Panc1 (cell line): Measurements from ENCODE around the gene CRCP.

Experiments
- SIN3A ChIP-seq: IDR thresholded peaks from 2 replicates; pipeline ENCODE4 v1.6.1; 2012; ENCODE audit warnings: low read depth, mild to moderate bottlenecking, low read length, moderate library complexity, borderline replicate concordance; ENCODE audit not compliant: insufficient read depth
- TF ChIP-seq, protein P1 (sequence below): fragments of 450-650 bp; IDR thresholded peaks from 2 replicates; pipeline ENCODE4 v1.5.1; 2017; ENCODE audit warnings: mild to moderate bottlenecking
- TF ChIP-seq, protein P2 (sequence below), 2 experiments: IDR thresholded peaks; 2 replicates each; pipeline ENCODE4 v1.6.1; 2011 to 2012; ENCODE audit warnings: low read depth in 2 of 2, control low read depth in 1 of 2, low read length in 1 of 2, mild to moderate bottlenecking in 1 of 2, moderate library complexity in 1 of 2; ENCODE audit not compliant: insufficient read depth in 1 of 2

DNA sequence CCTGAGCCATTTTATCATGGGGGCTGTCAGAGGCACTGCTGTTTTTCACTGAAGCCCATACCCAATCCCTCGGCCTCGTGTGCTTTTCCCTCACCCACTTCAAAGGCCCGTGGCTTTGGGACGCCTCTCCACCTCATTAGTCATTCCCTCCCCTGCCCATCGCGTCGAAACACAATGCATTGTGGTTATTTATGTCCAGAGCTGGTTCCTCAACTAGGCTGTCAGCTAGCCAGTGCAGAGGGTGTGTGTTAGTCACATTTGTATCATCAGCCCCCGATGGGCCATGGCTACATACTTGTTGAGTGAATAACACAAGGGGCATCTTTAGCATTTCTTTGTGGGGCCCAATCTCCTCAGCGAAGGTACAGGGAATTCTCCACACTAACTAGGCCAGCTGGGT, 3.8 kb upstream of the CRCP start:
- TF ChIP-seq, protein P1, sequence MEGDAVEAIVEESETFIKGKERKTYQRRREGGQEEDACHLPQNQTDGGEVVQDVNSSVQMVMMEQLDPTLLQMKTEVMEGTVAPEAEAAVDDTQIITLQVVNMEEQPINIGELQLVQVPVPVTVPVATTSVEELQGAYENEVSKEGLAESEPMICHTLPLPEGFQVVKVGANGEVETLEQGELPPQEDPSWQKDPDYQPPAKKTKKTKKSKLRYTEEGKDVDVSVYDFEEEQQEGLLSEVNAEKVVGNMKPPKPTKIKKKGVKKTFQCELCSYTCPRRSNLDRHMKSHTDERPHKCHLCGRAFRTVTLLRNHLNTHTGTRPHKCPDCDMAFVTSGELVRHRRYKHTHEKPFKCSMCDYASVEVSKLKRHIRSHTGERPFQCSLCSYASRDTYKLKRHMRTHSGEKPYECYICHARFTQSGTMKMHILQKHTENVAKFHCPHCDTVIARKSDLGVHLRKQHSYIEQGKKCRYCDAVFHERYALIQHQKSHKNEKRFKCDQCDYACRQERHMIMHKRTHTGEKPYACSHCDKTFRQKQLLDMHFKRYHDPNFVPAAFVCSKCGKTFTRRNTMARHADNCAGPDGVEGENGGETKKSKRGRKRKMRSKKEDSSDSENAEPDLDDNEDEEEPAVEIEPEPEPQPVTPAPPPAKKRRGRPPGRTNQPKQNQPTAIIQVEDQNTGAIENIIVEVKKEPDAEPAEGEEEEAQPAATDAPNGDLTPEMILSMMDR, result no peak
- TF ChIP-seq, protein P2, sequence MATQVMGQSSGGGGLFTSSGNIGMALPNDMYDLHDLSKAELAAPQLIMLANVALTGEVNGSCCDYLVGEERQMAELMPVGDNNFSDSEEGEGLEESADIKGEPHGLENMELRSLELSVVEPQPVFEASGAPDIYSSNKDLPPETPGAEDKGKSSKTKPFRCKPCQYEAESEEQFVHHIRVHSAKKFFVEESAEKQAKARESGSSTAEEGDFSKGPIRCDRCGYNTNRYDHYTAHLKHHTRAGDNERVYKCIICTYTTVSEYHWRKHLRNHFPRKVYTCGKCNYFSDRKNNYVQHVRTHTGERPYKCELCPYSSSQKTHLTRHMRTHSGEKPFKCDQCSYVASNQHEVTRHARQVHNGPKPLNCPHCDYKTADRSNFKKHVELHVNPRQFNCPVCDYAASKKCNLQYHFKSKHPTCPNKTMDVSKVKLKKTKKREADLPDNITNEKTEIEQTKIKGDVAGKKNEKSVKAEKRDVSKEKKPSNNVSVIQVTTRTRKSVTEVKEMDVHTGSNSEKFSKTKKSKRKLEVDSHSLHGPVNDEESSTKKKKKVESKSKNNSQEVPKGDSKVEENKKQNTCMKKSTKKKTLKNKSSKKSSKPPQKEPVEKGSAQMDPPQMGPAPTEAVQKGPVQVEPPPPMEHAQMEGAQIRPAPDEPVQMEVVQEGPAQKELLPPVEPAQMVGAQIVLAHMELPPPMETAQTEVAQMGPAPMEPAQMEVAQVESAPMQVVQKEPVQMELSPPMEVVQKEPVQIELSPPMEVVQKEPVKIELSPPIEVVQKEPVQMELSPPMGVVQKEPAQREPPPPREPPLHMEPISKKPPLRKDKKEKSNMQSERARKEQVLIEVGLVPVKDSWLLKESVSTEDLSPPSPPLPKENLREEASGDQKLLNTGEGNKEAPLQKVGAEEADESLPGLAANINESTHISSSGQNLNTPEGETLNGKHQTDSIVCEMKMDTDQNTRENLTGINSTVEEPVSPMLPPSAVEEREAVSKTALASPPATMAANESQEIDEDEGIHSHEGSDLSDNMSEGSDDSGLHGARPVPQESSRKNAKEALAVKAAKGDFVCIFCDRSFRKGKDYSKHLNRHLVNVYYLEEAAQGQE (IDR thresholded peaks at IDR 0.05; ENCODE audit: insufficient read depth in 1 of 2, low read depth in 2 of 2, low read length in 1 of 2), result no peak
- TF ChIP-seq SIN3A, result no peak
